GM18870 (cell line): ENCODE measurements around the gene LIX1.

Experiments used
- ATAC-seq: cut with Tn5 transposase; IDR thresholded peaks from one replicate; pipeline ENCODE4 v1.9.1; 2021; ENCODE audit warnings: moderate library complexity; ENCODE audit not compliant: unreplicated experiment

The LIX1 gene

DNA sequence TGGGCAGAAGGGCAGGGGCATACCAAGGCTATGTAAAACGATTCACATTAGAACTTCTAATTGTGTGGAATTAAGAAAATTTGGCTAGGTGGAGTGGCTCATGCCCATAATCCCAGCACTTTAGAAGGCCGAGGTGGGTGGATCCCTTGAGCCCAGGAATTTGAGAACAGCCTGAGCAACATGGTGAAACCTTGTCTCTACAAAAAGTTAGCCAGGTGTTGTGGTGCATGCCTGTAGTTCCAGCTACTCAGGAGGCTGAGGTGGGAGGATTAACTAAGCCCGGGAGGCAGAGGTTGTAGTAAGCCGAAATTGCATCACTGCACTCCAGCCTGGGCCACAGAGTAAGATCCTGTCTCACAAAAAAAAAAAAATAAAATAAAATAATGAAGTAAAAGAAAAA is 65.2 kb downstream of the LIX1 start:
- no peak for ATAC-seq

- no peak for ATAC-seq
Observed at GRCh38 chr5:97076098-97076497, 66.3 kb downstream of the LIX1 start.

- no peak for ATAC-seq
Observed at GRCh38 chr5:97075649-97076048, 66.8 kb downstream of the LIX1 start.

DNA sequence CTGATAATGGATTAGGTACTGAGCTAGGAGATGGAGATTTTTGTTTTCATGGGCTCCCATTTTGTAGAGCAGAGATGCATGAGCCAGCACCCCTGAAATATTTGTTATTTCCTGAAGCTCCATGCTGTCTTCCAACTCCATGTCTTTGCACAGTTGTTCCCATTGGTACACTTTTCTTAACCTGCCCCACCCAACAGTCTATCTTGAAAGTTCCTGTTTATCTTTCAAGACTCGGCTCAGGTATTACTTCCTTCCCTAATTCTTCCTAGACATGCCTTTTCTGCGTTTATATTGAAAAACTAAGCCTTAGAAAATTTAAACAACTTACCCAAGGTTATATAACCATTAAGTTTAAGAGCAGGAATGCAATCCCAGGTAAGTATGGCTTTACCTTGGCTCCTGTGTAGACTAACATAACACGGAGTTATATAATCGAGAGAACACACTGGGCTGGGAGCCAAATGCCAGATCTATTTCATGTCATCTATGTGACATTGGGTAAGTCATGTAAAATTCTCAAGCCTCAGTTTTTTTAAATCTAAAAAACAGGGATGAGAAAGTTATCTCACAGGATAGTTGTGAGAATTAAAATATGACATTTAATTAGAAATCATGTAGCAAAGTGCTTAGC is 67.4 kb downstream of the LIX1 start:
- no peak for ATAC-seq

DNA sequence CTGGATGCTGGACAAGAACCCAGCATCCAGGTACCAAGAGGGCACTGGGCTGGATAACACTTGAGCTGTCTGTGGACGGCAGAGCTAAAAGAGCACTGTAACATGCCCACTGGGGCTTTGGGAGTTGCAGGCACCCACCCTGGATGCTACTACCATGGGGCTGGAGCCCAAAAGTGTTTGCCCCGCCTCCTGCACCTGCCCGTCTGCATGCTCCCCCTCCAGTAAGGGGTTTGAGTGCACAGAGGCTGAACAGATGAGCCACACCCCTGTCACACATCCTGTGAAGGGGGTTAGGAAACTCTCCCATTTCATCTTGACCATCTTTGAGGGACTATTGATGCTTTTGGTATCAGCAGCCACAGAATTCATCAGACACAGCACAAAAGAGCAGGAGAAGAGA is 69.0 kb downstream of the LIX1 start:
- ATAC-seq: no peak

- no peak for ATAC-seq
Observed at GRCh38 chr5:97072696-97073095, 69.7 kb downstream of the LIX1 start.

DNA sequence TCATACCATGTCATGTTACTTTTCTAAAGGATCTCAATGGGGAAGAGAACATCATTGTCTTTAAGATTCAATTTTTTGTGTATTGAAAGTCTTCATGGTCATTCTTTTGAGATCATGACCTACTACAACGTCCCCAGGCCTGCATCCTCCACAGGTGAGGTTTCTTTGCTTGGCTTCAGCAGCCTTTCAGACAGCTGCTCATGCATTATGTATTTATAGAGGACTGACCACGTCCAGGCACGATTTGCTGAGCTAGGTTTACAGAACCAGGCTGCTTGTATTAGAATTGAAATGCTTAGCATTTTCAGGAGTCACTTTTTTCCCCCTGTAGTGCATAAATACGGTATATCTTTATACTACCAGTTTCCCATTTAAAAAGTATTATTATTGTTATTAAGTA is 70.4 kb downstream of the LIX1 start:
- ATAC-seq: no peak

- no peak for ATAC-seq
Observed at GRCh38 chr5:97071101-97071500, 71.3 kb downstream of the LIX1 start.

- ATAC-seq: no peak
Observed at GRCh38 chr5:97070234-97070633, 72.2 kb downstream of the LIX1 start.

GRCh38 chr5:97067296-97067850 is 75.0 kb downstream of the LIX1 start:
- ATAC-seq: no peak

DNA sequence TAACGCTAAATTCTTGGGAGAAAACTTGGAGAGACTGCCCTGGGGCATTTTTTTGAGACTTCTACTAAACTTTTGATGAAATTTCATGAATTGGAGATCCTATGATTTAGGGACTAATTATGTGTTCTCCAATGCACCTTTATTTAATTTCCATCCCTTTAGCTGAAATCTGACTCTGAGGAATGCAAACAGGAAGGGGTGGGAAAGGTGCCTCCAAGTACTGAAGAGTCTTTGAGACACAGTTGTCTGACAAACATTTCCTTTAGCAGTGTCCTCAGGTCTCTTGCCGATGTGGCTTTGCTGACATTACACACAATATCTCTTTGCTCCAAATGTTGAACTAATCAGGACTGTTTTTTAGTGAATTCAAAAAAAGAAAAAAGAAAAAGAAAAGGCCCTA is 76.9 kb downstream of the LIX1 start:
- no peak for ATAC-seq

DNA sequence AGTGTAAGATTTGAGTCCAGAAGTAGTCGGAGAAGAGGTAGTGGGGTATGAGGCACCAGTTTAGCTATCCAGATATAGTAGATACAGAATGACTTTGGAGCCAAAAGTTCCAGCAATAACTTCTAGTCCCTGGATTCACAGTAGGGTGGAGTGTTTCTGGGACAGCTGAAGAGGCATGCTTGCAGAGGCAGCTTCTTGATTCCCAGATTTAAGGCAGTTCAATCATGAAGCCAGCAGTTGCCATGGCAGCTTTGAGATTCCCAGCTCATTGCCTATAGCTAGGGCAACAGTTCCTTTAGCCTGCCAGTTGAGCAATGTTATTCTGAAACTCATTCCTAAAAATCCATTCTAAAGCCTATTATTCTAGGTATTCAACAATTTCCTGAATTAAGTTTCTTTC is 79.2 kb downstream of the LIX1 start:
- ATAC-seq: no peak

DNA sequence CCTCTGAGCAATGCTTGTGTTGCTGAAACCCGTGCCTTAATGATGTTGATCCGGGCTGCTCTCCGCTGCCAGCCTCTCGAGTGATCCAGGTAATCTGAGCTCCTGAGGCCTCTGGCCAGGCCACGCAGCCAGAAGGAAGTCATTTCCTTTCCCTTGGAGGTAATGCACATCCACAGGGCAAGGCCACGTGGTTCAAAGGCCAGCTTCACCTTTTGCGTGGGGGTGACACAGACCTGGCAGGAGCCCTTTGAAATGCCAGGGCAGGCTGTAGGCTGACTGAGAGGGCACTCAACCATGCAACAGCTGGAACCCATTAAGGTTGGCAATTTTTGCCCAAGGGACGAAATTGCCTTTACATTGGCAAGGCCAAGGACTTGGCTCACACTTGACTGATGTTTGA is 80.4 kb downstream of the LIX1 start:
- ATAC-seq: no peak

DNA sequence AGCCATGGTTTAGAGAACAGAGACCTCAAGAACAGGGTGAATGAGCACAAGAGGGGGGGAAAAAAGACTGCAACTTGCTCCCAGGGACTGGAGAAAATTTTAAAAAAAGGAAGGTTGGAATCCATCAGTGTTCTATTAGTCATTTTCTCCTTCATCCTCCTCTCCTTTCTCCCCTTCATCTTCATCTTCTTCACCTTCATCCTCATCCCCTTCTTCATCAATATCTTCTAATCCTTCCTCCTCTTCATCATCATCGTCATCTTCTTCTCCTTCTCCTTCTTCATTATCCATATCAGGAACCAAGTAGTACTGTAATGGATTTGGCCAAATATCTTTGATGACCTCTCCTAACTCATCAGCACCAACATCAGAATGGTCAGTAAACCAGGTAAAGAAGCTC is 86.1 kb downstream of the LIX1 start:
- ATAC-seq: no peak

- no peak for ATAC-seq
Observed at GRCh38 chr5:97049175-97049574, 93.2 kb downstream of the LIX1 start.

DNA sequence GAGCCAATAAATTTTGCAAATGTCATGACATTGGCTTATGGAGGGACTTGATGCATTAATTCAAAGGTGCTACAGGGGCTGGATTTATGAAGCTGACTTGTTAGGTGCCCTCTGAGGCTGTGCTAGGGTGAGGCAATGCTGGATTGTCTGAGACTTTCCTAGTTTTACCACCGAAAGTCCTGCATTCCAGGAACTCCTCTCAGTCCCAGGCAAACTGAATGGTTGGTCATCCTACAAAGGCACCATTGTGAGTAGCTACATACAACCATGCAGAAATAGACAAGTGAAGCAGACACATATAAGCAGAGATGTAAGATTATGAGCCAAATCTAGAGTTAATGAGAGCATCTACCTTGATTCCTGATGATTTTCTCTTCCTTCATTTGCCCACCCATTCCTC is 95.3 kb downstream of the LIX1 start:
- no peak for ATAC-seq

GRCh38 chr5:97046270-97046982 is 96.0 kb downstream of the LIX1 start:
- ATAC-seq: no peak

- ATAC-seq: no peak
Observed at GRCh38 chr5:97044052-97044451, 98.4 kb downstream of the LIX1 start.

GRCh38 chr5:97043511-97043910 is 98.9 kb downstream of the LIX1 start:
- no peak for ATAC-seq

- no peak for ATAC-seq
Observed at GRCh38 chr5:97042996-97043395, 99.4 kb downstream of the LIX1 start.
